Keratinocyte (primary cell): ENCODE results near the gene DLG2.

Experiments
- EZH2 ChIP-seq: IDR thresholded peaks from one replicate; pipeline ENCODE4 v1.6.1; 2012; ENCODE audit warnings: inconsistent platforms, mild to moderate bottlenecking, low read length, moderate library complexity
- TF ChIP-seq, protein P1 (sequence below), 3 experiments: IDR thresholded peaks in 1 of 3; conservative IDR thresholded peaks in 1 of 3; optimal IDR thresholded peaks in 1 of 3; 2 replicates in 2 of 3; 3 replicates in 1 of 3; pipeline versions ENCODE3 to v1.5.1; 2011; ENCODE audit warnings: low read length in 3 of 3, mild to moderate bottlenecking in 3 of 3, moderate library complexity in 2 of 3, control low read depth in 1 of 3, inconsistent platforms in 1 of 3; ENCODE audit not compliant: insufficient read depth in 2 of 3; ENCODE audit errors: extremely low read depth in 1 of 3

- TF ChIP-seq, protein P1, sequence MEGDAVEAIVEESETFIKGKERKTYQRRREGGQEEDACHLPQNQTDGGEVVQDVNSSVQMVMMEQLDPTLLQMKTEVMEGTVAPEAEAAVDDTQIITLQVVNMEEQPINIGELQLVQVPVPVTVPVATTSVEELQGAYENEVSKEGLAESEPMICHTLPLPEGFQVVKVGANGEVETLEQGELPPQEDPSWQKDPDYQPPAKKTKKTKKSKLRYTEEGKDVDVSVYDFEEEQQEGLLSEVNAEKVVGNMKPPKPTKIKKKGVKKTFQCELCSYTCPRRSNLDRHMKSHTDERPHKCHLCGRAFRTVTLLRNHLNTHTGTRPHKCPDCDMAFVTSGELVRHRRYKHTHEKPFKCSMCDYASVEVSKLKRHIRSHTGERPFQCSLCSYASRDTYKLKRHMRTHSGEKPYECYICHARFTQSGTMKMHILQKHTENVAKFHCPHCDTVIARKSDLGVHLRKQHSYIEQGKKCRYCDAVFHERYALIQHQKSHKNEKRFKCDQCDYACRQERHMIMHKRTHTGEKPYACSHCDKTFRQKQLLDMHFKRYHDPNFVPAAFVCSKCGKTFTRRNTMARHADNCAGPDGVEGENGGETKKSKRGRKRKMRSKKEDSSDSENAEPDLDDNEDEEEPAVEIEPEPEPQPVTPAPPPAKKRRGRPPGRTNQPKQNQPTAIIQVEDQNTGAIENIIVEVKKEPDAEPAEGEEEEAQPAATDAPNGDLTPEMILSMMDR (optimal IDR thresholded peaks at IDR 0.05 in 1 of 3, IDR thresholded peaks at IDR 0.05 in 1 of 3, conservative IDR thresholded peaks at IDR 0.05 in 1 of 3; ENCODE audit: extremely low read depth in 1 of 3, insufficient read depth in 2 of 3, low read length in 3 of 3), result no peak
- TF ChIP-seq EZH2, result no peak
Measured at GRCh38 chr11:85171648-85172257, 455.4 kb downstream of the DLG2 start.
